ENCODE results near the gene FAM168A.

Gene FAM168A

DNA sequence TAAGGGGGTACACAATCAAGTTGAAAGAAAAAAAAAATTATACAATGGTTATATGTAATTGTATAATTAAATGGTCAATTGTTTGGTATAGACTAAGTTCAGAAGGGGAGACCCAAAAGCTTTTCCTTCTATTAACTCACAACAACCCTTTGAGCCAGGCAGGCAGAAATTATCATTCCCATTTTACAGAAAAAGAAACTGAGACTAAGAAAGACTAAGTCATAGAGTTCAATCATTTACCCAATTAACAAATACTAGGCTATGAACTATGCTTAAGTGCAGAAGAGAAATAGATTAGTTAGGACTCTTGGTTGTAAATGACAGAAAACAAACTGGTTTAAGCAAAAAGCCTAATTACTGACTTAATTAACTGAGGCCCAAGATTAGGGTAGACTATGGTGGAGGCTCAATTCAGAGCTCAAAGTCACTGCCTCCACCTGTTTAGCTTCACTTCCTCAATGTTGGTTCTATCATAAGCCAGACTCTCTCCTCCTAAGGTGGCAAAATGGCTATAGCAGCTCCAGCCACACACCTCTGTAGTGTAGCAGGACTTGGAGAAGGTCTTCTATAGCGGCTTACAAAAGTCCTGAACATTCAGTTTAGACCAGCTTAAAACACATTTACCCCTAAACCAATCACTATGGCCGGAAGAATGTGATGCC is 34.2 kb downstream of the FAM168A start:
- no peaks in the 10 kb centered on the region for H3K9me2 ChIP-seq (replicated peaks; ENCODE audit: insufficient read depth, low read length)
- H4K20me1 ChIP-seq (ENCODE audit: low read depth, low read length) = 0 out of 2 replicates have a peak, but pooled peaks cover 2% of the 10 kb centered on the region
- H2AFZ ChIP-seq (ENCODE audit: low read depth, low read length, severe bottlenecking) = no peak overlapping the region
- no peaks in the 10 kb centered on the region for H3K27me3 ChIP-seq (ENCODE audit: low read length)
- H3K36me3 ChIP-seq (ENCODE audit: low read length) = no peaks in the 10 kb centered on the region
- no peak overlapping the region for H3K27ac ChIP-seq (ENCODE audit: low read depth, low read length)
- H3K4me3 ChIP-seq (ENCODE audit: insufficient read depth, low read length, poor library complexity, severe bottlenecking) = no peak overlapping the region
- H3K4me2 ChIP-seq (ENCODE audit: low read depth, low read length, poor library complexity, severe bottlenecking) = no peak overlapping the region
- TF ChIP-seq, protein P1, sequence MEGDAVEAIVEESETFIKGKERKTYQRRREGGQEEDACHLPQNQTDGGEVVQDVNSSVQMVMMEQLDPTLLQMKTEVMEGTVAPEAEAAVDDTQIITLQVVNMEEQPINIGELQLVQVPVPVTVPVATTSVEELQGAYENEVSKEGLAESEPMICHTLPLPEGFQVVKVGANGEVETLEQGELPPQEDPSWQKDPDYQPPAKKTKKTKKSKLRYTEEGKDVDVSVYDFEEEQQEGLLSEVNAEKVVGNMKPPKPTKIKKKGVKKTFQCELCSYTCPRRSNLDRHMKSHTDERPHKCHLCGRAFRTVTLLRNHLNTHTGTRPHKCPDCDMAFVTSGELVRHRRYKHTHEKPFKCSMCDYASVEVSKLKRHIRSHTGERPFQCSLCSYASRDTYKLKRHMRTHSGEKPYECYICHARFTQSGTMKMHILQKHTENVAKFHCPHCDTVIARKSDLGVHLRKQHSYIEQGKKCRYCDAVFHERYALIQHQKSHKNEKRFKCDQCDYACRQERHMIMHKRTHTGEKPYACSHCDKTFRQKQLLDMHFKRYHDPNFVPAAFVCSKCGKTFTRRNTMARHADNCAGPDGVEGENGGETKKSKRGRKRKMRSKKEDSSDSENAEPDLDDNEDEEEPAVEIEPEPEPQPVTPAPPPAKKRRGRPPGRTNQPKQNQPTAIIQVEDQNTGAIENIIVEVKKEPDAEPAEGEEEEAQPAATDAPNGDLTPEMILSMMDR (IDR thresholded peaks at IDR 0.05; ENCODE audit: insufficient read depth, low read length, poor library complexity, severe bottlenecking) = no peak
- TF ChIP-seq EZH2phosphoT487 (conservative IDR thresholded peaks at IDR 0.05; ENCODE audit: low read length) = no peak
- no peak overlapping the region for H3K9ac ChIP-seq (ENCODE audit: low read length)
- H3K79me2 ChIP-seq (ENCODE audit: insufficient read depth, low read length) = no peaks in the 10 kb centered on the region
- H3K9me3 ChIP-seq (ENCODE audit: insufficient read depth, low read length) = no peaks in the 10 kb centered on the region
- H3F3A ChIP-seq (ENCODE audit: insufficient read depth) = no peaks in the 10 kb centered on the region

DNA sequence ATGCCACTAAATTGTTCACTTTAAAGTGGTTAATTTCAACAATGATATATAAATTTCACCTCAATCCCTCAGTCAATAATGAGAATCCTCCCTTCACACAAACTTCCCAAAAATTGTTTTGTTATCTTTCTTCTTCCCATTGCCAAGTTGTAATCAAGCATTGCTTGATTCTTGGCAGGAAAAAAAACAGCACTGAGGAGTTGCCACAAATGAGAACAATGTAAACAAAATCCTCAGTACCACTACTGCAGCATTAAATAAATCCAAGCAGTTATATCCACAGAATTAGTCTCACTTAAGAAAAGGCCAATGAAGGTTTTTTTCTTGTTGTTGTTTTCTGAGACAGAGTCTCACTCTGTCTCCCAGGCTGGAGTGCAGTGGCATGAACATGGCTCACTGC is 38.2 kb downstream of the FAM168A start:
- Histone ChIP-seq H3F3A (ENCODE audit: insufficient read depth) (no peaks in the 10 kb centered on the region), H3K4me3 (ENCODE audit: insufficient read depth, low read length, poor library complexity, severe bottlenecking) (no peak overlapping the region), H3K36me3 (ENCODE audit: low read length) (no peaks in the 10 kb centered on the region), H3K4me2 (ENCODE audit: low read depth, low read length, poor library complexity, severe bottlenecking) (no peak overlapping the region), H3K27ac (ENCODE audit: low read depth, low read length) (no peak overlapping the region), H3K27me3 (ENCODE audit: low read length) (no peaks in the 10 kb centered on the region), H4K20me1 (ENCODE audit: low read depth, low read length) (0 out of 2 replicates have a peak, but pooled peaks cover 2% of the 10 kb centered on the region), H3K79me2 (ENCODE audit: insufficient read depth, low read length) (no peaks in the 10 kb centered on the region), H2AFZ (ENCODE audit: low read depth, low read length, severe bottlenecking) (no peak overlapping the region), H3K9me2 (replicated peaks; ENCODE audit: insufficient read depth, low read length) (no peaks in the 10 kb centered on the region), H3K9ac (ENCODE audit: low read length) (no peak overlapping the region), H3K9me3 (ENCODE audit: insufficient read depth, low read length) (no peaks in the 10 kb centered on the region)
- TF ChIP-seq, protein P1 (IDR thresholded peaks at IDR 0.05; ENCODE audit: insufficient read depth, low read length, poor library complexity, severe bottlenecking) = no peak
- TF ChIP-seq EZH2phosphoT487 (conservative IDR thresholded peaks at IDR 0.05; ENCODE audit: low read length) = no peak

DNA sequence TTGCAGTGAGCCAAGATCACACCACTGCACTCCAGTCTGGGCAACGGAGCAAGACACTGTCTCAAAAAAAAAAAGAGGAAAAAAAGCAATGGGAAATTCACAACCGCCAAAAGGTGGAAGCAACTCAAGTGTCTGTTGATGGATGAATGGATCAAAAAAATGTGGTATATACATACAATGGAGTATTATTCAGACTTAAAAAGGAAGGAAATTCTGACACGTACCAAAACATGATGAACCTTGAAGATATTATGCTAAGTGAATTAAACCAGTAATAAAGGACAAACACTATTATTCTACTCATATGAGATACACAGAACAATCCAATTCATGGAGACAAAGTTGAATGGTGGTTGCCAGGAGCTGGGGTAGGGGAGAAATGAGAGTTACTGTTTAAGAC is 40.9 kb downstream of the FAM168A start:
- Histone ChIP-seq H3K4me2 (ENCODE audit: low read depth, low read length, poor library complexity, severe bottlenecking) (no peak overlapping the region), H3K9me2 (replicated peaks; ENCODE audit: insufficient read depth, low read length) (no peaks in the 10 kb centered on the region), H3K4me3 (ENCODE audit: insufficient read depth, low read length, poor library complexity, severe bottlenecking) (no peak overlapping the region), H3K27me3 (ENCODE audit: low read length) (no peaks in the 10 kb centered on the region), H3K9ac (ENCODE audit: low read length) (no peak overlapping the region), H3K36me3 (ENCODE audit: low read length) (no peaks in the 10 kb centered on the region), H2AFZ (ENCODE audit: low read depth, low read length, severe bottlenecking) (no peak overlapping the region), H3F3A (ENCODE audit: insufficient read depth) (no peaks in the 10 kb centered on the region), H3K79me2 (ENCODE audit: insufficient read depth, low read length) (no peaks in the 10 kb centered on the region), H3K9me3 (ENCODE audit: insufficient read depth, low read length) (no peaks in the 10 kb centered on the region), H3K27ac (ENCODE audit: low read depth, low read length) (no peak overlapping the region), H4K20me1 (ENCODE audit: low read depth, low read length) (0 out of 2 replicates have a peak, but pooled peaks cover 5% of the 10 kb centered on the region)
- no peak for TF ChIP-seq EZH2phosphoT487 (conservative IDR thresholded peaks at IDR 0.05; ENCODE audit: low read length)
- TF ChIP-seq, protein P1 (IDR thresholded peaks at IDR 0.05; ENCODE audit: insufficient read depth, low read length, poor library complexity, severe bottlenecking) = no peak
